SK-N-MC (cell line): ENCODE results near the gene ADPRS.

Experiments used
- EZH2 ChIP-seq: fragments of 200-600 bp; sonication (generic); IDR thresholded peaks from one replicate; pipeline ENCODE4 v1.6.1; 2017; ENCODE audit warnings: antibody characterized with exemption
- FOXP2 ChIP-seq: optimal IDR thresholded peaks from 2 replicates; pipeline ENCODE3; 2011; ENCODE audit warnings: mild to moderate bottlenecking, moderate library complexity; ENCODE audit not compliant: insufficient read depth; ENCODE audit errors: extremely low read length, control extremely low read depth
- POLR2AphosphoS5 ChIP-seq: IDR thresholded peaks from 2 replicates; pipeline ENCODE4 v1.6.1; 2012; ENCODE audit warnings: mild to moderate bottlenecking, low read depth, low read length, borderline replicate concordance

DNA sequence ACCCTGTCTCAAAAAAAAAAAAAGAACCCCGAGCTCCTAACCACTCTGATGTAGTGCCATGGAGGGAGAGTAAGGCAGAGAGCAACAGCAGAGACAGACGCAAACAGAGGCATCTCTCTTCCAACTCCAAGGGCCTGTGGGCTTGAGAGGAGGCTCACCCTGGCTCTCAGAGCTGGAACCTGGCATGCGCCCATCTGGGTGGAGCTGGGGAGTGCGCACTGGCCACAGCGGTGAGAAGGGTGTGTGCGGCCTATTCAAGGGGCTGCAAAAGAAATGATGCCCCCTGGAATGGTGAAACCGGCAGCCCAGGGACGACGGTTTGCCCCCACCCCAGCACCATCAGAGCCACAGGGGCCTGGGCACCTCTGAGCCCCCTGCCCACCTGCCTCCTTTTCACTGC is 18.7 kb downstream of the ADPRS start:
- TF ChIP-seq EZH2 (no peak), POLR2AphosphoS5 (no peak), FOXP2 (no peak)
